ENCODE data around the gene PTPN1. TPM values are rescaled to one million over a fixed set of nuclear protein-coding genes. Genes with fewer than 3 reads are reported as not detected.
A peak's percentile ranks its signal among the peaks of the same experiment; 100 is the strongest.

PTPN1 gene
- total and polyA plus RNA-seq, 2 of the 13 experiments (the other 11 are each of a cell fraction or from before 2014, with no cell fraction given), result 17.7 to 37.2 TPM

DNA sequence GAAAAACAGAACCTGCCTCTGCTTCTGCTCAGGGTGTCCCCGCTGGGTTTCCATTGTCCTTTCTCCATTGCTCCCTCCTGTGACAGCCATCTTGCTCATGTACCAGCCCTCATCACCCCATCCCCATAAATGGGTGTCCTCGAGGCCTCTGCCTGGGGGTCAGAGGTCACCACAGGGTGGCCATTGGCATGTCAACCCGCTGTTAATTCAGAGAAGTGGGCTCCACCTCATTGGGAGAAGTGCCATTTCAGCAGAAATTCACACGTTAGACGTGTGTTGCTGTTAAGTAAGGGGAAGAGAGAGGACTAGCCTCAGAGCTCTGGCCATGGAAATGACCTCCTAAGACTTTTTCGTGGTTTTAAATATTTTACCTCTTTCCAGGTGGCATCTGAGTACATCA, 71.9 kb downstream of the PTPN1 start (continued):
- no peak for TF ChIP-seq ZNF451 (CRISPR knock-in tag; IDR thresholded peaks at IDR 0.05)

DNA sequence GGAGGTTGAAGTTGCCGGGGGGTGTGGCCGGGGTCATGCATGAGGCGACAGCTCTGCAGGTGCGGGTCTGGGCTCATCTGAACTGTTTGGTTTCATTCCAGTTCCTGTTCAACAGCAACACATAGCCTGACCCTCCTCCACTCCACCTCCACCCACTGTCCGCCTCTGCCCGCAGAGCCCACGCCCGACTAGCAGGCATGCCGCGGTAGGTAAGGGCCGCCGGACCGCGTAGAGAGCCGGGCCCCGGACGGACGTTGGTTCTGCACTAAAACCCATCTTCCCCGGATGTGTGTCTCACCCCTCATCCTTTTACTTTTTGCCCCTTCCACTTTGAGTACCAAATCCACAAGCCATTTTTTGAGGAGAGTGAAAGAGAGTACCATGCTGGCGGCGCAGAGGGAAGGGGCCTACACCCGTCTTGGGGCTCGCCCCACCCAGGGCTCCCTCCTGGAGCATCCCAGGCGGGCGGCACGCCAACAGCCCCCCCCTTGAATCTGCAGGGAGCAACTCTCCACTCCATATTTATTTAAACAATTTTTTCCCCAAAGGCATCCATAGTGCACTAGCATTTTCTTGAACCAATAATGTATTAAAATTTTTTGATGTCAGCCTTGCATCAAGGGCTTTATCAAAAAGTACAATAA, 72.5 kb downstream of the PTPN1 start:
- H3K36me3 ChIP-seq (replicated peaks in 1 of 2; ENCODE audit: control insufficient read depth in 1 of 2, insufficient read depth in 2 of 2, low read length in 2 of 2), result peaks cover 45 to 75% of the 10 kb centered on the region in 2 experiments
- BruUV-seq (replicated peaks), result no TSS peak
- in situ Hi-C loops (cut with HindIII; ENCODE audit: extremely low pct_ligation_motif_present, low pct_unique_long_range_greater_than_20kb), result loop anchor here (10.0 kb wide), 1 partner anchor 468 kb away; the partner anchor contains the start of gene UBE2V1
- no peak overlapping the region for H3K9ac ChIP-seq (ENCODE audit: insufficient read depth, low read depth, low read length)
- H2AFZ ChIP-seq (ENCODE audit: low read length), result no peak overlapping the region
- ATAC-seq, result no peak
- H3K27me3 ChIP-seq (ENCODE audit: control insufficient read depth in 1 of 2, insufficient read depth in 2 of 2, low read length in 2 of 2), result no peaks in the 10 kb centered on the region
- no peaks in the 10 kb centered on the region for H4K20me1 ChIP-seq (ENCODE audit: insufficient read depth, low read length)
- no peaks in the 10 kb centered on the region for H3K9me3 ChIP-seq (ENCODE audit: low read length)
- POLR2A ChIA-PET, result no interaction called here
- no peak for DNase-seq (ENCODE audit: low spot score)
- TF ChIP-seq REXO4 (CRISPR knock-in tag; IDR thresholded peaks at IDR 0.05; ENCODE audit: borderline replicate concordance), result no peak
- TF ChIP-seq, protein P1, sequence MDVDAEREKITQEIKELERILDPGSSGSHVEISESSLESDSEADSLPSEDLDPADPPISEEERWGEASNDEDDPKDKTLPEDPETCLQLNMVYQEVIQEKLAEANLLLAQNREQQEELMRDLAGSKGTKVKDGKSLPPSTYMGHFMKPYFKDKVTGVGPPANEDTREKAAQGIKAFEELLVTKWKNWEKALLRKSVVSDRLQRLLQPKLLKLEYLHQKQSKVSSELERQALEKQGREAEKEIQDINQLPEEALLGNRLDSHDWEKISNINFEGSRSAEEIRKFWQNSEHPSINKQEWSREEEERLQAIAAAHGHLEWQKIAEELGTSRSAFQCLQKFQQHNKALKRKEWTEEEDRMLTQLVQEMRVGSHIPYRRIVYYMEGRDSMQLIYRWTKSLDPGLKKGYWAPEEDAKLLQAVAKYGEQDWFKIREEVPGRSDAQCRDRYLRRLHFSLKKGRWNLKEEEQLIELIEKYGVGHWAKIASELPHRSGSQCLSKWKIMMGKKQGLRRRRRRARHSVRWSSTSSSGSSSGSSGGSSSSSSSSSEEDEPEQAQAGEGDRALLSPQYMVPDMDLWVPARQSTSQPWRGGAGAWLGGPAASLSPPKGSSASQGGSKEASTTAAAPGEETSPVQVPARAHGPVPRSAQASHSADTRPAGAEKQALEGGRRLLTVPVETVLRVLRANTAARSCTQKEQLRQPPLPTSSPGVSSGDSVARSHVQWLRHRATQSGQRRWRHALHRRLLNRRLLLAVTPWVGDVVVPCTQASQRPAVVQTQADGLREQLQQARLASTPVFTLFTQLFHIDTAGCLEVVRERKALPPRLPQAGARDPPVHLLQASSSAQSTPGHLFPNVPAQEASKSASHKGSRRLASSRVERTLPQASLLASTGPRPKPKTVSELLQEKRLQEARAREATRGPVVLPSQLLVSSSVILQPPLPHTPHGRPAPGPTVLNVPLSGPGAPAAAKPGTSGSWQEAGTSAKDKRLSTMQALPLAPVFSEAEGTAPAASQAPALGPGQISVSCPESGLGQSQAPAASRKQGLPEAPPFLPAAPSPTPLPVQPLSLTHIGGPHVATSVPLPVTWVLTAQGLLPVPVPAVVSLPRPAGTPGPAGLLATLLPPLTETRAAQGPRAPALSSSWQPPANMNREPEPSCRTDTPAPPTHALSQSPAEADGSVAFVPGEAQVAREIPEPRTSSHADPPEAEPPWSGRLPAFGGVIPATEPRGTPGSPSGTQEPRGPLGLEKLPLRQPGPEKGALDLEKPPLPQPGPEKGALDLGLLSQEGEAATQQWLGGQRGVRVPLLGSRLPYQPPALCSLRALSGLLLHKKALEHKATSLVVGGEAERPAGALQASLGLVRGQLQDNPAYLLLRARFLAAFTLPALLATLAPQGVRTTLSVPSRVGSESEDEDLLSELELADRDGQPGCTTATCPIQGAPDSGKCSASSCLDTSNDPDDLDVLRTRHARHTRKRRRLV (CRISPR knock-in tag; IDR thresholded peaks at IDR 0.05), result no peak
- TF ChIP-seq ZNF83 (CRISPR knock-in tag; IDR thresholded peaks at IDR 0.05; ENCODE audit: borderline replicate concordance), result no peak
- TF ChIP-seq AGO1 (IDR thresholded peaks at IDR 0.05; ENCODE audit: low read depth, low read length, poor library complexity, severe bottlenecking), result no peak
- TF ChIP-seq AGO2 (optimal IDR thresholded peaks at IDR 0.05; ENCODE audit: low read depth, low read length), result peak; percentile 57
- TF ChIP-seq ZFAT (CRISPR knock-in tag; conservative IDR thresholded peaks at IDR 0.05), result 0 out of 2 replicates have a peak, but pooled peaks have one; percentile 36
- H3K4me3 ChIP-seq (replicated peaks in 1 of 3; ENCODE audit: insufficient read depth in 1 of 3, low read depth in 2 of 3, low read length in 3 of 3), result no peak overlapping the region
- FAIRE-seq, result no peak
- WGBS (ENCODE audit: low lambda C conversion rate), result 97% methylated on average over 26 of the region's 26 CpGs
- H3K4me1 ChIP-seq (ENCODE audit: insufficient read depth, low read length), result no peaks in the 10 kb centered on the region
- H3K79me2 ChIP-seq (ENCODE audit: insufficient read depth, low read length), result no peaks in the 10 kb centered on the region
- no peak overlapping the region for H3K4me2 ChIP-seq (ENCODE audit: low read depth, low read length)
- CTCF ChIA-PET (ENCODE audit: low intra/inter-chr PET ratio, low total read pairs), result no interaction called here
- intact Hi-C loops (cut with micrococcal nuclease; ENCODE audit: unreplicated experiment), result loop anchor here (5.0 kb wide), 1 partner anchor 460 kb away; no protein-coding TSS in a partner anchor
- no peak overlapping the region for H3K27ac ChIP-seq (ENCODE audit: extremely low read length, insufficient read depth, low read length)
